ENCODE measurements around the gene RAPGEF2.

RAPGEF2 gene

GRCh38 chr4:159134429-159134828, 31.6 kb downstream of the RAPGEF2 start:
- DNase-seq (ENCODE audit: low read depth, low spot score), result no peak

- DNase-seq (ENCODE audit: low read depth, low spot score), result no peak
Measured at GRCh38 chr4:159137176-159137575, 34.3 kb downstream of the RAPGEF2 start.

GRCh38 chr4:159138436-159138835, 35.6 kb downstream of the RAPGEF2 start:
- DNase-seq (ENCODE audit: low read depth, low spot score), result no peak

- no peak for DNase-seq (ENCODE audit: low read depth, low spot score)
Measured at GRCh38 chr4:159141193-159141592, 38.3 kb downstream of the RAPGEF2 start.

- DNase-seq (ENCODE audit: low read depth, low spot score), result no peak
Measured at GRCh38 chr4:159142241-159142640, 39.4 kb downstream of the RAPGEF2 start.

GRCh38 chr4:159142681-159143384, 40.0 kb downstream of the RAPGEF2 start:
- no peak for DNase-seq (ENCODE audit: low read depth, low spot score)

GRCh38 chr4:159143687-159144086, 40.8 kb downstream of the RAPGEF2 start:
- DNase-seq (ENCODE audit: low read depth, low spot score), result no peak

GRCh38 chr4:159144112-159144694, 41.3 kb downstream of the RAPGEF2 start:
- no peak for DNase-seq (ENCODE audit: low read depth, low spot score)

GRCh38 chr4:159145318-159145991, 42.6 kb downstream of the RAPGEF2 start:
- DNase-seq (ENCODE audit: low read depth, low spot score), result no peak

GRCh38 chr4:159145992-159146330, 43.1 kb downstream of the RAPGEF2 start:
- no peak for DNase-seq (ENCODE audit: low read depth, low spot score)

GRCh38 chr4:159146488-159146887, 43.6 kb downstream of the RAPGEF2 start:
- DNase-seq (ENCODE audit: low read depth, low spot score), result no peak

GRCh38 chr4:159148441-159148840, 45.6 kb downstream of the RAPGEF2 start:
- no peak for DNase-seq (ENCODE audit: low read depth, low spot score)

GRCh38 chr4:159149666-159150065, 46.8 kb downstream of the RAPGEF2 start:
- DNase-seq (ENCODE audit: low read depth, low spot score), result no peak

- no peak for DNase-seq (ENCODE audit: low read depth, low spot score)
Measured at GRCh38 chr4:159150396-159150795, 47.5 kb downstream of the RAPGEF2 start.

GRCh38 chr4:159150821-159151390, 48.0 kb downstream of the RAPGEF2 start:
- no peak for DNase-seq (ENCODE audit: low read depth, low spot score)

GRCh38 chr4:159151689-159152088, 48.8 kb downstream of the RAPGEF2 start:
- DNase-seq (ENCODE audit: low read depth, low spot score), result no peak

- DNase-seq (ENCODE audit: low read depth, low spot score), result no peak
Measured at GRCh38 chr4:159152181-159152580, 49.3 kb downstream of the RAPGEF2 start.

- no peak for DNase-seq (ENCODE audit: low read depth, low spot score)
Measured at GRCh38 chr4:159153669-159154068, 50.8 kb downstream of the RAPGEF2 start.

- no peak for DNase-seq (ENCODE audit: low read depth, low spot score)
Measured at GRCh38 chr4:159155119-159155518, 52.2 kb downstream of the RAPGEF2 start.

- no peak for DNase-seq (ENCODE audit: low read depth, low spot score)
Measured at GRCh38 chr4:159158083-159158617, 55.3 kb downstream of the RAPGEF2 start.

GRCh38 chr4:159158985-159159384, 56.1 kb downstream of the RAPGEF2 start:
- DNase-seq (ENCODE audit: low read depth, low spot score), result no peak

GRCh38 chr4:159159611-159160010, 56.7 kb downstream of the RAPGEF2 start:
- no peak for DNase-seq (ENCODE audit: low read depth, low spot score)

All from smooth muscle cell of the brain vasculature (primary cell).